ENCODE data around the gene RASGRF1.

The RASGRF1 gene

GRCh38 chr15:79015416-79015815 lies 75.2 kb downstream of the RASGRF1 start:
- 86% methylated on average over 2 of the region's 3 CpGs for WGBS (ENCODE audit: insufficient coverage)
- H3K27me3 ChIP-seq (replicated peaks in 2 of 5; ENCODE audit: control insufficient read depth in 4 of 5, insufficient read depth in 5 of 5, low read length in 4 of 5) = no peaks in the 10 kb centered on the region

GRCh38 chr15:79010278-79010677 lies 80.3 kb downstream of the RASGRF1 start:
- 100% methylated on average over 2 of the region's 2 CpGs for WGBS (ENCODE audit: insufficient coverage)
- H3K36me3 ChIP-seq (ENCODE audit: control insufficient read depth in 4 of 4, insufficient read depth in 4 of 4, low read length in 3 of 4) = no peaks in the 10 kb centered on the region
- no peaks in the 10 kb centered on the region for H3K27me3 ChIP-seq (replicated peaks in 2 of 5; ENCODE audit: control insufficient read depth in 4 of 5, insufficient read depth in 5 of 5, low read length in 4 of 5)
- H3K9me3 ChIP-seq (ENCODE audit: control extremely low read depth in 1 of 5, control insufficient read depth in 4 of 5, insufficient read depth in 2 of 5, low read depth in 1 of 5, low read length in 4 of 5) = no peaks in the 10 kb centered on the region
- CTCF ChIA-PET = interaction anchor here (1.3 kb wide), 1 partner anchor 18 kb away, joined by 4 read pairs; no protein-coding TSS in a partner anchor
- no peak for DNase-seq
- H3K4me1 ChIP-seq (ENCODE audit: control extremely low read depth in 1 of 4, control insufficient read depth in 4 of 4, insufficient read depth in 4 of 4, low read length in 3 of 4) = peaks cover 0 to 11% (median 1%) of the 10 kb centered on the region in 4 experiments
- no peak overlapping the region for H3K27ac ChIP-seq (ENCODE audit: insufficient read depth in 1 of 2, low read depth in 1 of 2, low read length in 2 of 2, poor library complexity in 1 of 2, severe bottlenecking in 2 of 2)
- POLR2A ChIA-PET = no interaction called here
- no peak overlapping the region for H3K4me3 ChIP-seq (ENCODE audit: control insufficient read depth in 1 of 7, extremely low read depth in 1 of 7, insufficient read depth in 4 of 7, low read depth in 2 of 7, low read length in 6 of 7)

More at GRCh38 chr15:79015416-79015815, 75.2 kb downstream of the RASGRF1 start:
- ChIA-PET CTCF (interaction anchor here (1.0 to 1.1 kb wide), 3 partner anchors 8 to 169 kb away, joined by 3 to 4 read pairs (median 3); no protein-coding TSS in a partner anchor), POLR2A (no interaction called here)
- no peak overlapping the region for H3K4me3 ChIP-seq (ENCODE audit: control insufficient read depth in 1 of 7, extremely low read depth in 1 of 7, insufficient read depth in 4 of 7, low read depth in 2 of 7, low read length in 6 of 7)
- H3K4me1 ChIP-seq (ENCODE audit: control extremely low read depth in 1 of 4, control insufficient read depth in 4 of 4, insufficient read depth in 4 of 4, low read length in 3 of 4) = no peaks in the 10 kb centered on the region
- H3K9me3 ChIP-seq (ENCODE audit: control extremely low read depth in 1 of 5, control insufficient read depth in 4 of 5, insufficient read depth in 2 of 5, low read depth in 1 of 5, low read length in 4 of 5) = no peaks in the 10 kb centered on the region
- no peaks in the 10 kb centered on the region for H3K36me3 ChIP-seq (ENCODE audit: control insufficient read depth in 4 of 4, insufficient read depth in 4 of 4, low read length in 3 of 4)
- DNase-seq = no peak
- H3K27ac ChIP-seq (ENCODE audit: insufficient read depth in 1 of 2, low read depth in 1 of 2, low read length in 2 of 2, poor library complexity in 1 of 2, severe bottlenecking in 2 of 2) = no peak overlapping the region

- Histone ChIP-seq H3K9me3 (ENCODE audit: control extremely low read depth in 1 of 5, control insufficient read depth in 4 of 5, insufficient read depth in 2 of 5, low read depth in 1 of 5, low read length in 4 of 5) (no peaks in the 10 kb centered on the region), H3K4me3 (ENCODE audit: control insufficient read depth in 1 of 7, extremely low read depth in 1 of 7, insufficient read depth in 4 of 7, low read depth in 2 of 7, low read length in 6 of 7) (no peak overlapping the region), H3K27me3 (replicated peaks in 2 of 5; ENCODE audit: control insufficient read depth in 4 of 5, insufficient read depth in 5 of 5, low read length in 4 of 5) (no peaks in the 10 kb centered on the region), H3K4me1 (ENCODE audit: control extremely low read depth in 1 of 4, control insufficient read depth in 4 of 4, insufficient read depth in 4 of 4, low read length in 3 of 4) (peaks cover 7 to 20% (median 10%) of the 10 kb centered on the region in 4 experiments), H3K27ac (ENCODE audit: insufficient read depth in 1 of 2, low read depth in 1 of 2, low read length in 2 of 2, poor library complexity in 1 of 2, severe bottlenecking in 2 of 2) (no peak overlapping the region), H3K36me3 (ENCODE audit: control insufficient read depth in 4 of 4, insufficient read depth in 4 of 4, low read length in 3 of 4) (no peaks in the 10 kb centered on the region)
- DNase-seq = no peak
- POLR2A ChIA-PET = no interaction called here
- CTCF ChIA-PET = no interaction called here
- WGBS (ENCODE audit: insufficient coverage) = 86% methylated on average over 2 of the region's 4 CpGs
Measured at GRCh38 chr15:79009379-79009778, 81.2 kb downstream of the RASGRF1 start.

GRCh38 chr15:79008659-79009058 lies 81.9 kb downstream of the RASGRF1 start:
- ChIA-PET POLR2A (no interaction called here), CTCF (interaction anchor here (3.8 kb wide), 1 partner anchor 101 kb away, joined by 65 read pairs; no protein-coding TSS in a partner anchor)
- no peaks in the 10 kb centered on the region for H3K27me3 ChIP-seq (replicated peaks in 2 of 5; ENCODE audit: control insufficient read depth in 4 of 5, insufficient read depth in 5 of 5, low read length in 4 of 5)
- H3K27ac ChIP-seq (ENCODE audit: insufficient read depth in 1 of 2, low read depth in 1 of 2, low read length in 2 of 2, poor library complexity in 1 of 2, severe bottlenecking in 2 of 2) = no peak overlapping the region
- H3K9me3 ChIP-seq (ENCODE audit: control extremely low read depth in 1 of 5, control insufficient read depth in 4 of 5, insufficient read depth in 2 of 5, low read depth in 1 of 5, low read length in 4 of 5) = no peaks in the 10 kb centered on the region
- DNase-seq = no peak
- 96% methylated on average over 9 of the region's 10 CpGs for WGBS (ENCODE audit: insufficient coverage)
- H3K4me3 ChIP-seq (ENCODE audit: control insufficient read depth in 1 of 7, extremely low read depth in 1 of 7, insufficient read depth in 4 of 7, low read depth in 2 of 7, low read length in 6 of 7) = no peak overlapping the region
- H3K4me1 ChIP-seq (ENCODE audit: control extremely low read depth in 1 of 4, control insufficient read depth in 4 of 4, insufficient read depth in 4 of 4, low read length in 3 of 4) = peaks cover 7 to 27% (median 18%) of the 10 kb centered on the region in 4 experiments
- H3K36me3 ChIP-seq (ENCODE audit: control insufficient read depth in 4 of 4, insufficient read depth in 4 of 4, low read length in 3 of 4) = no peaks in the 10 kb centered on the region

GRCh38 chr15:79007066-79007465 lies 83.5 kb downstream of the RASGRF1 start:
- POLR2A ChIA-PET = interaction anchor here (0.6 kb wide), 1 partner anchor 9 kb away, joined by 3 read pairs; no protein-coding TSS in a partner anchor
- CTCF ChIA-PET = interaction anchor here (0.8 to 3.8 kb wide), 28 partner anchors 9 to 178 kb away, joined by 3 to 65 read pairs (median 4); partner anchors contain the start of gene CTSH
- H3K36me3 ChIP-seq (ENCODE audit: control insufficient read depth in 4 of 4, insufficient read depth in 4 of 4, low read length in 3 of 4) = no peaks in the 10 kb centered on the region
- H3K27ac ChIP-seq (ENCODE audit: insufficient read depth in 1 of 2, low read depth in 1 of 2, low read length in 2 of 2, poor library complexity in 1 of 2, severe bottlenecking in 2 of 2) = no peak overlapping the region
- H3K4me1 ChIP-seq (ENCODE audit: control extremely low read depth in 1 of 4, control insufficient read depth in 4 of 4, insufficient read depth in 4 of 4, low read length in 3 of 4) = peaks cover 7 to 39% (median 18%) of the 10 kb centered on the region in 4 experiments
- H3K9me3 ChIP-seq (ENCODE audit: control extremely low read depth in 1 of 5, control insufficient read depth in 4 of 5, insufficient read depth in 2 of 5, low read depth in 1 of 5, low read length in 4 of 5) = no peaks in the 10 kb centered on the region
- no peaks in the 10 kb centered on the region for H3K27me3 ChIP-seq (replicated peaks in 2 of 5; ENCODE audit: control insufficient read depth in 4 of 5, insufficient read depth in 5 of 5, low read length in 4 of 5)
- DNase-seq = peak; percentile 62 to 79 (median 73)
- no CpG with 5 or more reads among the region's 3 CpGs for WGBS (ENCODE audit: insufficient coverage)
- H3K4me3 ChIP-seq (ENCODE audit: control insufficient read depth in 1 of 7, extremely low read depth in 1 of 7, insufficient read depth in 4 of 7, low read depth in 2 of 7, low read length in 6 of 7) = no peak overlapping the region

- Histone ChIP-seq H3K27me3 (replicated peaks in 2 of 5; ENCODE audit: control insufficient read depth in 4 of 5, insufficient read depth in 5 of 5, low read length in 4 of 5) (no peaks in the 10 kb centered on the region), H3K36me3 (ENCODE audit: control insufficient read depth in 4 of 4, insufficient read depth in 4 of 4, low read length in 3 of 4) (no peaks in the 10 kb centered on the region), H3K4me3 (ENCODE audit: control insufficient read depth in 1 of 7, extremely low read depth in 1 of 7, insufficient read depth in 4 of 7, low read depth in 2 of 7, low read length in 6 of 7) (no peak overlapping the region), H3K27ac (ENCODE audit: insufficient read depth in 1 of 2, low read depth in 1 of 2, low read length in 2 of 2, poor library complexity in 1 of 2, severe bottlenecking in 2 of 2) (no peak overlapping the region), H3K4me1 (ENCODE audit: control extremely low read depth in 1 of 4, control insufficient read depth in 4 of 4, insufficient read depth in 4 of 4, low read length in 3 of 4) (peaks cover 7 to 39% (median 18%) of the 10 kb centered on the region in 4 experiments), H3K9me3 (ENCODE audit: control extremely low read depth in 1 of 5, control insufficient read depth in 4 of 5, insufficient read depth in 2 of 5, low read depth in 1 of 5, low read length in 4 of 5) (no peaks in the 10 kb centered on the region)
- ChIA-PET POLR2A (no interaction called here), CTCF (interaction anchor here (1.1 to 3.8 kb wide), 14 partner anchors 8 to 179 kb away, joined by 3 to 65 read pairs (median 7); no protein-coding TSS in a partner anchor)
- 93% methylated on average over 13 of the region's 16 CpGs for WGBS (ENCODE audit: insufficient coverage)
- no peak for DNase-seq
Measured at GRCh38 chr15:79006071-79006470, 84.5 kb downstream of the RASGRF1 start.

- ChIA-PET POLR2A (no interaction called here), CTCF (interaction anchor here (1.0 to 3.2 kb wide), 8 partner anchors 9 to 180 kb away, joined by 3 to 20 read pairs (median 4); no protein-coding TSS in a partner anchor)
- Histone ChIP-seq H3K4me3 (ENCODE audit: control insufficient read depth in 1 of 7, extremely low read depth in 1 of 7, insufficient read depth in 4 of 7, low read depth in 2 of 7, low read length in 6 of 7) (no peak overlapping the region), H3K9me3 (ENCODE audit: control extremely low read depth in 1 of 5, control insufficient read depth in 4 of 5, insufficient read depth in 2 of 5, low read depth in 1 of 5, low read length in 4 of 5) (no peaks in the 10 kb centered on the region), H3K4me1 (ENCODE audit: control extremely low read depth in 1 of 4, control insufficient read depth in 4 of 4, insufficient read depth in 4 of 4, low read length in 3 of 4) (peaks cover 7 to 37% (median 18%) of the 10 kb centered on the region in 4 experiments), H3K36me3 (ENCODE audit: control insufficient read depth in 4 of 4, insufficient read depth in 4 of 4, low read length in 3 of 4) (no peaks in the 10 kb centered on the region), H3K27ac (ENCODE audit: insufficient read depth in 1 of 2, low read depth in 1 of 2, low read length in 2 of 2, poor library complexity in 1 of 2, severe bottlenecking in 2 of 2) (no peak overlapping the region), H3K27me3 (replicated peaks in 2 of 5; ENCODE audit: control insufficient read depth in 4 of 5, insufficient read depth in 5 of 5, low read length in 4 of 5) (no peaks in the 10 kb centered on the region)
- WGBS (ENCODE audit: insufficient coverage) = 57% methylated on average over 1 of the region's 6 CpGs
- DNase-seq = peak; percentile 75 to 95 (median 92)
Measured at GRCh38 chr15:79004336-79004735, 86.2 kb downstream of the RASGRF1 start.
